ENCODE results near the gene ROR2. TPM values are rescaled to one million over a fixed set of nuclear protein-coding genes. Genes with fewer than 3 reads are reported as not detected.

ROR2 gene
- total RNA-seq, 1 donor from 2014 or later: 3.8 TPM

- Histone ChIP-seq H3K27ac (no peak overlapping the region), H3K9me3 (no peaks in the 10 kb centered on the region), H3K4me1 (no peaks in the 10 kb centered on the region), H3K27me3 (ENCODE audit: low read depth) (peaks cover 11% of the 10 kb centered on the region), H3K4me3 (no peak overlapping the region), H3K36me3 (no peaks in the 10 kb centered on the region)
- DNase-seq (no peak), ATAC-seq (no peak)
- intact Hi-C loops (cut with DNase I): no loop called here
- no peak for TF ChIP-seq CTCF (IDR thresholded peaks at IDR 0.05)
These were observed 29.2 kb downstream of the ROR2 start for GRCh38 chr9:91920630-91921350.

GRCh38 chr9:91919621-91920020 lies 30.4 kb downstream of the ROR2 start:
- Histone ChIP-seq H3K4me1 (no peaks in the 10 kb centered on the region), H3K27me3 (ENCODE audit: low read depth) (peaks cover 11% of the 10 kb centered on the region), H3K36me3 (no peaks in the 10 kb centered on the region), H3K27ac (no peak overlapping the region), H3K4me3 (no peak overlapping the region), H3K9me3 (no peaks in the 10 kb centered on the region)
- no peak for TF ChIP-seq CTCF (IDR thresholded peaks at IDR 0.05)
- no peak for ATAC-seq
- intact Hi-C loops (cut with DNase I): no loop called here
- no peak for DNase-seq

- intact Hi-C loops (cut with DNase I): no loop called here
- no peak for DNase-seq
These were observed 32.6 kb downstream of the ROR2 start for GRCh38 chr9:91917436-91917835.

GRCh38 chr9:91915524-91916263 lies 34.3 kb downstream of the ROR2 start:
- no peak overlapping the region for H3K4me3 ChIP-seq
- no peak for ATAC-seq
- H3K27me3 ChIP-seq (ENCODE audit: low read depth): peaks cover 11% of the 10 kb centered on the region
- no peaks in the 10 kb centered on the region for H3K4me1 ChIP-seq
- H3K36me3 ChIP-seq: no peaks in the 10 kb centered on the region
- DNase-seq: no peak
- intact Hi-C loops (cut with DNase I): no loop called here
- TF ChIP-seq CTCF (IDR thresholded peaks at IDR 0.05): no peak
- no peak overlapping the region for H3K27ac ChIP-seq
- H3K9me3 ChIP-seq: no peaks in the 10 kb centered on the region

More at GRCh38 chr9:91917436-91917835, 32.6 kb downstream of the ROR2 start:
- Histone ChIP-seq H3K27me3 (ENCODE audit: low read depth) (peaks cover 11% of the 10 kb centered on the region), H3K4me1 (no peaks in the 10 kb centered on the region), H3K4me3 (no peak overlapping the region), H3K36me3 (no peaks in the 10 kb centered on the region), H3K9me3 (no peaks in the 10 kb centered on the region), H3K27ac (no peak overlapping the region)
- TF ChIP-seq CTCF (IDR thresholded peaks at IDR 0.05): no peak
- ATAC-seq: no peak

- intact Hi-C loops (cut with DNase I): no loop called here
- H3K9me3 ChIP-seq: no peaks in the 10 kb centered on the region
- H3K4me1 ChIP-seq: no peaks in the 10 kb centered on the region
- no peak overlapping the region for H3K4me3 ChIP-seq
- no peak overlapping the region for H3K27ac ChIP-seq
- H3K27me3 ChIP-seq (ENCODE audit: low read depth): peaks cover 7% of the 10 kb centered on the region
- DNase-seq (no peak), ATAC-seq (no peak)
- TF ChIP-seq CTCF (IDR thresholded peaks at IDR 0.05): no peak
- H3K36me3 ChIP-seq: no peaks in the 10 kb centered on the region
These were observed 35.1 kb downstream of the ROR2 start for GRCh38 chr9:91914937-91915336.

All from lower lobe of right lung (tissue), 2 donors.